Left cardiac atrium (tissue), 4 donors: ENCODE data around the gene VSIR. TPM values are rescaled to one million over a fixed set of nuclear protein-coding genes. Genes with fewer than 3 reads are reported as not detected.

Experiments
- ATAC-seq, 2 donors: fragments of 200-7000 bp; cut with Tn5 transposase; one replicate each; pipeline ENCODE4 v1.9.1; 2020; ENCODE audit warnings: mild to moderate bottlenecking in 2 of 2, moderate library complexity in 2 of 2
- DNase-seq: peaks from one replicate; pipeline ENCODE4 v3.0.0-alpha.2; 2020
- intact Hi-C, 2 donors: fragments of 100-400 bp; cut with DNase I; formaldehyde crosslinking; loops; one replicate each; pipeline versions ENCODE4 v1.14.1 to v1.15.1; 2022 to 2023
- total RNA-seq, 2 donors: library from RNA; stranded (reverse); fragmentation: NEBNext Ultra II Directional; extraction: Animal tissue kit (Norgen Biotek cat#: 25700); gene quantifications; one replicate each; pipeline ENCODE4 v1.2.1, GENCODE V29; 2021
- donor health status: DM: no; HTN: yes; CAD: no.
- donor health status: DM: no; HTN: yes; CAD: no; lungs with severe emphysema.
- donor health status: DM: yes; HTN: yes; CAD: no.
- donor health status: Dilated cardiomyopathy.

Gene VSIR
- total RNA-seq, 2 donors from 2014 or later = 40.6 to 65.3 TPM

GRCh38 chr10:71742301-71743088 is 30.8 kb downstream of the VSIR start:
- no peak for DNase-seq
- intact Hi-C loops = no loop called here

GRCh38 chr10:71741671-71742070 is 31.6 kb downstream of the VSIR start:
- ATAC-seq = no peak
- intact Hi-C loops = no loop called here
- no peak for DNase-seq

More at GRCh38 chr10:71742301-71743088, 30.8 kb downstream of the VSIR start:
- no peak for ATAC-seq

- ATAC-seq (no peak), DNase-seq (no peak)
- intact Hi-C loops = no loop called here
Observed at GRCh38 chr10:71741029-71741428, 32.3 kb downstream of the VSIR start.

GRCh38 chr10:71740069-71740653 is 33.2 kb downstream of the VSIR start:
- ATAC-seq (peak; percentile 32 to 69), DNase-seq (no peak)
- intact Hi-C loops = no loop called here

- DNase-seq = no peak
- no peak for ATAC-seq
- intact Hi-C loops = no loop called here
Observed at GRCh38 chr10:71739358-71739900, 33.9 kb downstream of the VSIR start.

- ATAC-seq (no peak), DNase-seq (no peak)
- intact Hi-C loops = no loop called here
Observed at GRCh38 chr10:71737834-71738197, 35.5 kb downstream of the VSIR start.

GRCh38 chr10:71737001-71737833 is 36.1 kb downstream of the VSIR start:
- peak in 1 of 2 donors; percentile 4 for ATAC-seq
- DNase-seq = no peak
- intact Hi-C loops = no loop called here

GRCh38 chr10:71736570-71736952 is 36.8 kb downstream of the VSIR start:
- DNase-seq (no peak), ATAC-seq (no peak)
- intact Hi-C loops = no loop called here

GRCh38 chr10:71735709-71736569 is 37.4 kb downstream of the VSIR start:
- ATAC-seq (peak; percentile 29 to 48), DNase-seq (no peak)
- intact Hi-C loops = no loop called here

GRCh38 chr10:71734797-71735196 is 38.5 kb downstream of the VSIR start:
- DNase-seq = no peak
- no peak for ATAC-seq
- intact Hi-C loops = no loop called here

GRCh38 chr10:71731791-71732190 is 41.5 kb downstream of the VSIR start:
- intact Hi-C loops = no loop called here
- no peak for DNase-seq
- ATAC-seq = no peak

- intact Hi-C loops = no loop called here
- DNase-seq (peak; percentile 64), ATAC-seq (peak in 1 of 2 donors; percentile 48)
Observed at GRCh38 chr10:71729161-71729636, 44.1 kb downstream of the VSIR start.

- intact Hi-C loops = no loop called here
- DNase-seq (peak; percentile 66), ATAC-seq (peak; percentile 58 to 75)
Observed at GRCh38 chr10:71727738-71728737, 45.3 kb downstream of the VSIR start.

GRCh38 chr10:71727105-71727737 is 46.1 kb downstream of the VSIR start:
- no peak for DNase-seq
- intact Hi-C loops = no loop called here
- ATAC-seq = peak in 1 of 2 donors; percentile 3

GRCh38 chr10:71726580-71727104 is 46.7 kb downstream of the VSIR start:
- DNase-seq (no peak), ATAC-seq (no peak)
- intact Hi-C loops = no loop called here

GRCh38 chr10:71725998-71726579 is 47.2 kb downstream of the VSIR start:
- DNase-seq = no peak
- intact Hi-C loops = no loop called here
- no peak for ATAC-seq
